Anterior cingulate cortex (tissue), 58 donors: ENCODE measurements around the gene LONP1.

Experiments used
- DNase-seq, 58 donors: peaks; one replicate each; lab custom pipeline; 2025; lab: John Stamatoyannopoulos, UW

The LONP1 gene

DNA sequence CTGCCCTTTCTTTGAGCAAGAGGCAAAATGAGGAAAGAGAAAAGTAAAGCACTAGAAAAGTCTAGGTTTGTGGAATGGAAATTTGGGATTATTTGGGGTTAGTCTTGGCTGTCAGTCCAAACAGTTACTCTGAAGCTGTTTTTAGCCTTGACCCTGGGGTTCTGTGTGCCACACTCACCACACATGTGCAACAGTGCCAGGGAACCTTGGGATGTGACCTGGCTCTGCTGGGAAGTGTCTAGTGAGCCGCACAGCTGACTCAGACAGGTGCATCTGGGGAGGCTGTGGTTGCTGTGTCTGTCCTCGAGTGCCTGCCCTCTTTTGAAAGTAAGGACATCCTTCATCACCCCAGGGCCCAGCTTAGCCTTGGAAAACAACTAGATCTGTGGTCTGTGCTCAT lies 55.4 kb downstream of the LONP1 start:
- DNase-seq, result no peak

DNA sequence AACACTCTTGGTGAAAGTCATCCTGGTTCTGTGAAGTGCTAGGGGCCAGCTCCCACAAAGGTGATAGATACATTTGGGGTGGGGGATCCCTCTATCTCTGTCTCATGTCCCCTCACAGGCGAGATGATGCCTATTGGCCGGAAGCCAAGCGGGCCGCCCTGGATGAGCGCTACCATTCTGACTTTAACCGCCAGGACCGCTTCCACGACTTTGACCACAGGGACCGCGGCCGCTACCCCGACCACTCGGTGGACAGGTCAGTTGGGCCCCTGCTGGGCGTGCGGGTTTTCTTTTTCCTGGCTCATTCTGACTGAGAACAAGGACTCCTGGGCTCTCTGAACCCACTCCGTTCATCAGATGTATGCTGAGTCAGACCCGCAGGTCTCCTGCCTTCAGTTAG lies 56.0 kb downstream of the LONP1 start:
- DNase-seq, result no peak

GRCh38 chr19:5661483-5661882 lies 58.5 kb downstream of the LONP1 start:
- DNase-seq, result no peak

- DNase-seq, result no peak
Measured at GRCh38 chr19:5655412-5655811, 64.5 kb downstream of the LONP1 start.

- no peak for DNase-seq
Measured at GRCh38 chr19:5654931-5655330, 65.0 kb downstream of the LONP1 start.

- no peak for DNase-seq
Measured at GRCh38 chr19:5652261-5652660, 67.7 kb downstream of the LONP1 start.

GRCh38 chr19:5651361-5651760 lies 68.6 kb downstream of the LONP1 start:
- no peak for DNase-seq

DNA sequence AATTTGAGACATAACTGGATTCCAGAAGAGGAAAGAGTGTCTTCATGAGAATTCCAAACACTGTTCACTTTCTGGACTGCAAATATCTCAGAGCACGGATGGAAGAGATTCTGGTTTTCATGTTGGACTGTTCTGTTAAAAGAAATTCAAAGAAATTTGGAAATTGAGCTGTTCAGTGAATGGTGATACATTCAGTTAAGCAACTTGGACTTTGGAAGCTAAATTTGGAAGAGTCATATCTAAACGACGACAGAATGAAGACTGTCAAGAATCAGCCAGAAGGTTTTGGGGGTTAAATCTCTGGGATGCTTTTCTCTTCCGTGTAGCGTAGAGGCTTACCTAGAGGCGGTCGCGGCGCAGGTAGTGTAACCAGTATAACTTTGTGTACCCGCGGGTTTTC lies 71.5 kb downstream of the LONP1 start:
- DNase-seq, result no peak

DNA sequence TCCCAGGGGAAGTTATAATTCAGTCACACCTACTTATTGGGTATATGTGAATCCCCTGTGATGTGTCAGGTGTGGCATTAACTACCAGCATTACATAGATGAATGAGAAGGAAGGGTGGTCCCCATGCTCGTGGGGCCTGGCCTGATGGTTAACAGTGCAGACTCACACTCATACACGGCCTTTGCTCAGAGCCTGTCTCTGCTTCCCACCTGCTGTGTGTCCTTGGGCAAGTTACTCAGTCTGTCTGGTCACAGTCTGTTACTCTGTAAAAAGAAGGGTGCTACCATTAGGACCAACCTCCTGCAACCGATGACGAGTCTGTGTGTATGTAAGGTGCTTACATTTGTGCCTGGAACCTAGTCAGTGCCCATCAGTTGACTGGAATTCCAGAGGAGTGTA lies 73.2 kb downstream of the LONP1 start:
- no peak for DNase-seq

- DNase-seq, result no peak
Measured at GRCh38 chr19:5645409-5645808, 74.5 kb downstream of the LONP1 start.

DNA sequence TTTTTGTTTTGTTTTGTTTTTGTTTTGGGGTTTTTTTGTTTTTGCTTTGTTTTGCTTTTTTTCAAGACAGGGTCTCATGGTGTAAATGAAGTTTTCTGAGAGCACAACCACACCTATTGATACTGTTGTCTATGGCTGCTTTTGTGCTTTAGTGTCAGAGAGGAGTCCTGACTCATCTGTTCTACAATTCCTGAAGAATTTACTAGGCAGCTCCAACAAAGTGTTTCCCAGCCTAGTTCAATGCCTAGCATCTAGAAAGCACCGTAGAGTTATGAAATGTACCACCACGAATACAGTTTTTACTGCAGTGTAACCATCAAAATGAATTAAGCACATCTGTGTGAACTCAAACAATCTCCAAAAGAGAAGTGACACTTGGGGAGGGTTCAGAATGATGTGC lies 75.9 kb downstream of the LONP1 start:
- no peak for DNase-seq

- DNase-seq, result no peak
Measured at GRCh38 chr19:5643060-5643459, 76.9 kb downstream of the LONP1 start.

DNA sequence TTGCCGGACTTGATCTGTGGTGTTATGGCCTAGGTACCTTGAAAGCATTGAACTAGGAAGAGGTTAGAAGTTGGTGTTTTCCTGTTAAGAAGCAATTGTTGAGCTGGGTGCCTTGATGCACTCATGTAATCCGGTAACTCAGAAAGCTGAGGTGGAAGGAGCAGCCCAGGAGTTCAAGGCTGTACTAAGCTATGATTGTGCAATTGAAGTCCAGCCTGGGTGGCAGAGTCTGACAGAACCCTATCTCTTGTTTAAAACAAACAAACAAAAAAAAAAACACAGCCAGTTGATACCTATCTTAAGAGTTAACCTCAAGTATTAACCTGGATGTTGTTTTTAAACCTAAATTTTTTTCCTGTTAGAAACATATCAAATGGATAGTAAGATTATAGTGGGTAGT lies 77.7 kb downstream of the LONP1 start:
- no peak for DNase-seq
